Pancreas (tissue), 10 donors: ENCODE data around the gene SNCA. TPM values are rescaled to one million over a fixed set of nuclear protein-coding genes. Genes with fewer than 3 reads are reported as not detected.

Source experiments
- ATAC-seq, 4 donors: fragments of 200-7000 bp; cut with Tn5 transposase; one replicate each; pipeline versions ENCODE4 v1.8.0 to v1.9.1; 2020; ENCODE audit warnings: mild to moderate bottlenecking in 4 of 4, moderate library complexity in 4 of 4
- DNase-seq, 6 donors: peaks; one replicate each; pipeline ENCODE4 v3.0.0-alpha.2; 2020
- FAIRE-seq: peaks from 2 replicates; lab custom pipeline; 2012; peaks lifted over from hg19 to GRCh38; lab: Jason Lieb, UNC
- H3K27ac ChIP-seq, 4 donors: fragments of 200-600 bp; sonication (generic); 1 replicate in 3 of 4; 2 replicates in 1 of 4; pipeline versions ENCODE4 v1.5.0 to v1.8.0; 2020
- H3K27me3 ChIP-seq, 4 donors: fragments of 200-600 bp; one replicate each; pipeline ENCODE4 v1.8.0; 2021
- H3K36me3 ChIP-seq, 3 donors: fragments of 200-600 bp; sonication (generic) in 1 of 3; one replicate each; pipeline versions ENCODE4 v1.5.0 to v1.8.0; 2020 to 2021
- H3K4me1 ChIP-seq, 3 donors: fragments of 200-600 bp; one replicate each; pipeline ENCODE4 v1.8.0; 2021
- H3K4me3 ChIP-seq, 4 donors: fragments of 200-600 bp; sonication (generic) in 2 of 4; one replicate each; pipeline versions ENCODE4 v1.5.0 to v1.8.0; 2020 to 2021
- H3K9me3 ChIP-seq, 4 donors: fragments of 200-600 bp; one replicate each; pipeline ENCODE4 v1.8.0; 2021
- CTCF ChIP-seq, 4 donors: fragments of 200-600 bp; sonication (generic) in 3 of 4; IDR thresholded peaks; one replicate each; pipeline versions ENCODE4 v1.5.0 to v1.8.0; 2021; ENCODE audit warnings: antibody characterized with exemption in 4 of 4
- WGBS, 2 donors: extraction: QIAGEN DNeasy Blood & Tissue Kit; methylation state at CpG; one replicate each; pipeline ENCODE4 v1.1.7; 2013; 5-methylcytosine and 5-hydroxymethylcytosine counted together
- intact Hi-C, 3 donors: fragments of 100-400 bp; cut with DNase I; formaldehyde crosslinking; loops; one replicate each; pipeline versions ENCODE4 v1.11.1 to v1.14.2; 2022
- polyA plus RNA-seq, 2 donors: library from polyadenylated mRNA; stranded (reverse); fragments of 200-250 nt; gene quantifications; one replicate each; pipeline ENCODE4 v1.2.3, GENCODE V29; 2013
- total RNA-seq, 6 donors: library from RNA; stranded (reverse); fragmentation: NEBNext Ultra II Directional in 4 of 6; extraction: Animal tissue kit (Norgen Biotek cat#: 25700) in 4 of 6; gene quantifications; one replicate each; pipeline versions ENCODE4 v1.2.1 to v1.2.4, GENCODE V29; 2021 to 2023
- donor health status: healthy with polysubstance abuse.
- donor health status: DM: no; HTN: no; CAD: no; lungs with moderate emphysema.
- donor health status: DM: no; HTN: no; CAD: no.
- donor health status: control.
- donor health status: control.
- donor health status: Bipolar disorder and iron deficiency.
- donor health status: DM: yes; HTN: yes; CAD: no.
- donor health status: DM: no; HTN: no; CAD: no.
- donor health status: DM: no; HTN: no; CAD: no.
- donor health status: DM: yes; HTN: yes; CAD: no.

The SNCA gene
- total and polyA plus RNA-seq, 8 donors: 0.23 to 5.6 (median 1.7) TPM

- no peaks in the 10 kb centered on the region for H3K36me3 ChIP-seq
- no peaks in the 10 kb centered on the region for H3K4me1 ChIP-seq
- intact Hi-C loops: no loop called here
- H3K9me3 ChIP-seq: no peaks in the 10 kb centered on the region
- FAIRE-seq: no peak
- no peak for ATAC-seq
- 57 to 59% methylated on average over 2 of the region's 2 CpGs for WGBS, 2 donors
- no peak overlapping the region for H3K27ac ChIP-seq
- H3K4me3 ChIP-seq: no peak overlapping the region
- DNase-seq: no peak
- TF ChIP-seq CTCF (IDR thresholded peaks at IDR 0.05): no peak
- no peaks in the 10 kb centered on the region for H3K27me3 ChIP-seq
Measured at GRCh38 chr4:89781321-89781720, 55.6 kb downstream of the SNCA start.

DNA sequence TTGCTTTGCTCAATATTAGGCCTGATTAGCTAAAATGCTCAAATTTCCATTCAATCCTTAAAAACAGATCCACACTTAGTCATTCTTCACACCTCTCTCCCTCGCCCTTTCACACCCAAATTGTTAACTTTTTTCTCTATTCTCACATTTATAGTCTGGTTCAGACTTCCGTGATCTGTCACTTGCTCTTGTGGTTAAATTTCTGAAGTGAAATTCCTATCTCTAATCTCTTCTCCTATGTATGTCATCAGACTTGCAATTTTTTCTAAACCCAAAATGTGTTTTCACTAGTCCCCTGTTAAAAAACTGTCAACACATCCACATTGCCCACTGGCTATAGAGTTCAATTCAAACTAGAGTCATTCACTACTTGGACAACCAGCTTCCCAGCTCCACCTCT, 63.2 kb downstream of the SNCA start:
- H3K27ac ChIP-seq: no peak overlapping the region
- no peaks in the 10 kb centered on the region for H3K36me3 ChIP-seq
- WGBS, 2 donors: 65 to 78% methylated on average over 2 of the region's 2 CpGs
- H3K27me3 ChIP-seq: no peaks in the 10 kb centered on the region
- DNase-seq (no peak), FAIRE-seq (no peak), ATAC-seq (no peak)
- H3K4me3 ChIP-seq: no peak overlapping the region
- intact Hi-C loops: no loop called here
- H3K4me1 ChIP-seq: no peaks in the 10 kb centered on the region
- no peaks in the 10 kb centered on the region for H3K9me3 ChIP-seq
- TF ChIP-seq CTCF (IDR thresholded peaks at IDR 0.05): no peak

- intact Hi-C loops: no loop called here
- FAIRE-seq: no peak
- WGBS, 2 donors: 73 to 74% methylated on average over 3 of the region's 3 CpGs
Measured at GRCh38 chr4:89769856-89770255, 67.1 kb downstream of the SNCA start.

DNA sequence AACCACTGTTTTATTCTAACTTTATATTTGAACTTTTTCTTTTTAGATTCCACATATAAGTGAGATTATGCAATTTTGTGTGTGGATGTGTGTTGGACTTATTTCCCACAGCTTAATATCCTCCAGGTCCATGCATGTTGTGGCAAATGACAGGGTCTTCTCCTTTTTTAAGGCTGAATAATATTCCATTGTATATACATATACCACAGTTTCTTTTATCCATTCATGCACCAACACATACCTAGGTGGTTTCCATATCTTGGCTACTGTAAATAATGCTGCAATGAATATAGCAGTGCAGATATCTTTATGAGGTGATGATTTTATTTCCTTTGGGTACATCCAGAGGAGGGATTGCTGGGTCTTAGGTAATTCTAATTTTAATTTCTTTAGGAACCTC, 69.0 kb downstream of the SNCA start:
- Histone ChIP-seq H3K4me1 (no peaks in the 10 kb centered on the region), H3K27ac (no peak overlapping the region), H3K4me3 (no peak overlapping the region), H3K27me3 (no peaks in the 10 kb centered on the region), H3K36me3 (no peaks in the 10 kb centered on the region), H3K9me3 (no peaks in the 10 kb centered on the region)
- intact Hi-C loops: no loop called here
- FAIRE-seq (no peak), DNase-seq (no peak), ATAC-seq (no peak)
- no peak for TF ChIP-seq CTCF (IDR thresholded peaks at IDR 0.05)

More at GRCh38 chr4:89769856-89770255, 67.1 kb downstream of the SNCA start:
- no peak for TF ChIP-seq CTCF (IDR thresholded peaks at IDR 0.05)
- no peak for DNase-seq
- ATAC-seq: no peak
- H3K4me1 ChIP-seq: no peaks in the 10 kb centered on the region
- no peaks in the 10 kb centered on the region for H3K27me3 ChIP-seq
- H3K9me3 ChIP-seq: no peaks in the 10 kb centered on the region
- no peak overlapping the region for H3K4me3 ChIP-seq
- H3K27ac ChIP-seq: no peak overlapping the region
- no peaks in the 10 kb centered on the region for H3K36me3 ChIP-seq

DNA sequence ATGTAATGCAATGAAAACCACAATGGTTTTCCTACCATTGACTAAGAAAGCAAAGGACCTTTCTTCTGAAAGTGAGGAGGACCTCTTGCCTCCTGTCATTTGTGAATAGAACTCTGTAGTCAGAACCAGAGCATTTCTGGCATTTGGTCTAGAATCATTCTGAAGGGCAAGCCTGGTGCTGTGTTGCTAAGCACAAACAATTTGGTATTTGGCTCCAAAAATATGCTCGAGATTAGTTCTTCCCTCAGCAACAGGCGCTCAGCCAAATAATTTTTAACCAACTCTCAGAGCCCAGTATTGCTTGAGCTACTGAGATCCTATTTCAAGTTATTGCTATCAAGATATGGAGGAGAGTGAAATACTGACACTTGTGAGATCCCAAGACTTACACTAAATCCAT, 71.0 kb downstream of the SNCA start:
- Histone ChIP-seq H3K36me3 (no peaks in the 10 kb centered on the region), H3K4me3 (no peak overlapping the region), H3K9me3 (no peaks in the 10 kb centered on the region), H3K27me3 (no peaks in the 10 kb centered on the region), H3K4me1 (no peaks in the 10 kb centered on the region), H3K27ac (no peak overlapping the region)
- DNase-seq: peak in 1 of 6 donors; percentile 10
- TF ChIP-seq CTCF (IDR thresholded peaks at IDR 0.05): no peak
- intact Hi-C loops: no loop called here
- ATAC-seq: peak in 3 of 4 donors; percentile 56 to 73 (median 56)
- FAIRE-seq: no peak
- WGBS, 2 donors: 17 to 19% methylated on average over 2 of the region's 2 CpGs
